Pancreas (tissue), 10 donors: ENCODE results near the gene POMC. TPM values are rescaled to one million over a fixed set of nuclear protein-coding genes. Genes with fewer than 3 reads are reported as not detected.

Experiments used
- ATAC-seq, 4 donors: fragments of 200-7000 bp; cut with Tn5 transposase; one replicate each; pipeline versions ENCODE4 v1.8.0 to v1.9.1; 2020; ENCODE audit warnings: mild to moderate bottlenecking in 4 of 4, moderate library complexity in 4 of 4
- DNase-seq, 6 donors: peaks; one replicate each; pipeline ENCODE4 v3.0.0-alpha.2; 2020
- FAIRE-seq: peaks from 2 replicates; lab custom pipeline; 2012; peaks lifted over from hg19 to GRCh38; lab: Jason Lieb, UNC
- H3K27ac ChIP-seq, 4 donors: fragments of 200-600 bp; sonication (generic); 1 replicate in 3 of 4; 2 replicates in 1 of 4; pipeline versions ENCODE4 v1.5.0 to v1.8.0; 2020
- H3K27me3 ChIP-seq, 4 donors: fragments of 200-600 bp; one replicate each; pipeline ENCODE4 v1.8.0; 2021
- H3K36me3 ChIP-seq, 3 donors: fragments of 200-600 bp; sonication (generic) in 1 of 3; one replicate each; pipeline versions ENCODE4 v1.5.0 to v1.8.0; 2020 to 2021
- H3K4me1 ChIP-seq, 3 donors: fragments of 200-600 bp; one replicate each; pipeline ENCODE4 v1.8.0; 2021
- H3K4me3 ChIP-seq, 4 donors: fragments of 200-600 bp; sonication (generic) in 2 of 4; one replicate each; pipeline versions ENCODE4 v1.5.0 to v1.8.0; 2020 to 2021
- H3K9me3 ChIP-seq, 4 donors: fragments of 200-600 bp; one replicate each; pipeline ENCODE4 v1.8.0; 2021
- WGBS, 2 donors: extraction: QIAGEN DNeasy Blood & Tissue Kit; methylation state at CpG; one replicate each; pipeline ENCODE4 v1.1.7; 2013; 5-methylcytosine and 5-hydroxymethylcytosine counted together
- intact Hi-C, 3 donors: fragments of 100-400 bp; cut with DNase I; formaldehyde crosslinking; loops; one replicate each; pipeline versions ENCODE4 v1.11.1 to v1.14.2; 2022
- polyA plus RNA-seq, 2 donors: library from polyadenylated mRNA; stranded (reverse); fragments of 200-250 nt; gene quantifications; one replicate each; pipeline ENCODE4 v1.2.3, GENCODE V29; 2013
- total RNA-seq, 6 donors: library from RNA; stranded (reverse); fragmentation: NEBNext Ultra II Directional in 4 of 6; extraction: Animal tissue kit (Norgen Biotek cat#: 25700) in 4 of 6; gene quantifications; one replicate each; pipeline versions ENCODE4 v1.2.1 to v1.2.4, GENCODE V29; 2021 to 2023
- TF ChIP-seq, protein P1 (sequence below), 4 donors: fragments of 200-600 bp; sonication (generic) in 3 of 4; IDR thresholded peaks; one replicate each; pipeline versions ENCODE4 v1.5.0 to v1.8.0; 2021; ENCODE audit warnings: antibody characterized with exemption in 4 of 4
- donor health status: healthy with polysubstance abuse.
- donor health status: DM: no; HTN: no; CAD: no; lungs with moderate emphysema.
- donor health status: DM: no; HTN: no; CAD: no.
- donor health status: control.
- donor health status: control.
- donor health status: Bipolar disorder and iron deficiency.
- donor health status: DM: yes; HTN: yes; CAD: no.
- donor health status: DM: no; HTN: no; CAD: no.
- donor health status: DM: no; HTN: no; CAD: no.
- donor health status: DM: yes; HTN: yes; CAD: no.

POMC gene
- total and polyA plus RNA-seq, 8 donors: 2.4 to 13.5 (median 6.3) TPM

DNA sequence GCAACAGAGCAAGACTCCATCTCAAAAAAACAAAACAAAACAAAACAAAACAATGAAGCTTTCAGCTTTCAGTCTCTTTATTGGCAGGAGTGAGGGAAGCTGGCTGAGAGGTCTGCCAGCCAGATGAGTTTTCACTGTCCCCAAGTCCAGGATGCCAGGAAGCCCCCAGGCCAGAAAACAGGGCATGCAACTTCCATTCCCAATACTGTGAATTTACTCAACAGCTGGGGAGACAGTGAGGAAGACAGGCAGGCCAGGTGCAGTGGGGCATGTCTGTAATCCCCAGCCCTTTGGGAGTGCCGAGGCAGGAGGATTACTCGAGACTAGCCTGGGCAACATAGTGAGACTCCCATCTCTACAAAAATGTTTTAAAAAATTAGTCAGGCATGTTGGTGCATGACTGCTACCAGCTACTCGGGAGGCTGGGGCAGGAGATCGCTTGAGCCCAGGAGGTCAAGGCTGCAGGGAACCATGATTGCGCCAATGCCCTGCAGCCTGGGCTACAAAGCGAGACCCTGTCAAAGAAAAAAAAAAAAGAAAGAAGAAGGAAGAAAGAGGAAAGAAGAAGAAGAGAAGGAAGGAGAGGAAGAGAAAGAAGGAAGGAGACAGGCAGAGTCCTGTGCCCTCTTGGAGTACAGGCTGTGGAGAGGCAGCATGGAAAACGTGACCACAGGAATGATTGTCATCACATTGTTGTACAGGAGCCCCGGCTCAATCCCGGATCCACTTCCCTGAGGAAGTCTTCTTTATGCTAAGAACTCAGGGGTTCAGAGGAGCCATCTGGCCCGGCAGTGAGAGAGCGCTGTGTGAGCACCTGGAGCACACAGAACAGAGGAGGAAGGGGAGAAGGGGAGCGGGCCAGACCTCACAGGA is 29.2 kb upstream of the POMC start:
- Histone ChIP-seq H3K9me3 (no peaks in the 10 kb centered on the region), H3K27ac (peak overlapping the region; percentile 28 to 65 (median 56)), H3K4me1 (peaks cover 3 to 9% (median 9%) of the 10 kb centered on the region in 3 donors), H3K36me3 (no peaks in the 10 kb centered on the region), H3K4me3 (no peak overlapping the region), H3K27me3 (no peaks in the 10 kb centered on the region)
- WGBS, 2 donors: 58 to 65% methylated on average over 12 of the region's 12 CpGs
- FAIRE-seq: no peak
- intact Hi-C loops: no loop called here
- DNase-seq: peak in 2 of 6 donors; percentile 22 to 35
- ATAC-seq: no peak
- TF ChIP-seq, protein P1, sequence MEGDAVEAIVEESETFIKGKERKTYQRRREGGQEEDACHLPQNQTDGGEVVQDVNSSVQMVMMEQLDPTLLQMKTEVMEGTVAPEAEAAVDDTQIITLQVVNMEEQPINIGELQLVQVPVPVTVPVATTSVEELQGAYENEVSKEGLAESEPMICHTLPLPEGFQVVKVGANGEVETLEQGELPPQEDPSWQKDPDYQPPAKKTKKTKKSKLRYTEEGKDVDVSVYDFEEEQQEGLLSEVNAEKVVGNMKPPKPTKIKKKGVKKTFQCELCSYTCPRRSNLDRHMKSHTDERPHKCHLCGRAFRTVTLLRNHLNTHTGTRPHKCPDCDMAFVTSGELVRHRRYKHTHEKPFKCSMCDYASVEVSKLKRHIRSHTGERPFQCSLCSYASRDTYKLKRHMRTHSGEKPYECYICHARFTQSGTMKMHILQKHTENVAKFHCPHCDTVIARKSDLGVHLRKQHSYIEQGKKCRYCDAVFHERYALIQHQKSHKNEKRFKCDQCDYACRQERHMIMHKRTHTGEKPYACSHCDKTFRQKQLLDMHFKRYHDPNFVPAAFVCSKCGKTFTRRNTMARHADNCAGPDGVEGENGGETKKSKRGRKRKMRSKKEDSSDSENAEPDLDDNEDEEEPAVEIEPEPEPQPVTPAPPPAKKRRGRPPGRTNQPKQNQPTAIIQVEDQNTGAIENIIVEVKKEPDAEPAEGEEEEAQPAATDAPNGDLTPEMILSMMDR (IDR thresholded peaks at IDR 0.05): no peak

DNA sequence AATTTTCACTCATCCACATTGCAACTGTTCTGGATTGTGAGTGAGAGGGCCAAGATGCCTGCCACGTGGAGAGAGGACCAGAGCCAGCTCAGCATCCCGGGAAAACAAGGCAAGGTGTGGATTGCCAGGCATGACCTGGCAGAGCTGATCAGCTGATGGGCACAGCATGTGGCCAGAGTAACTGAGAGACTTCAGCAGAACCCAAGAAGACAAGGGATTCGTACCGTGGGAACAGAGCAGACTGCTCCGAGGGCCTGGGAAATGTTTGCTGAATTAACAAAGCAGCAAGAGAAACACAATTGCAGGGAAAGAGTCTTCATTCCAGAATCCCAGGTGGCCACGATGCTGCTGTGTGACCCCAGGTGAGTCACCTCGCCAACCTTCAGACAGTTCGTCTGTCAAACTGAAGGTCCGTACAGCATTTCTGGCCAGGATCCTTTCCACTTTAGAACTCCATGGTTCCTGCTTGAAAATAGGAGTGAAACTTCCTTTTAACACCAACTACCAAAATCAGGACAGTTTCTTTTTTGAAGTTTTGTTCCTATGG is 26.3 kb upstream of the POMC start:
- Histone ChIP-seq H3K4me3 (no peak overlapping the region), H3K36me3 (no peaks in the 10 kb centered on the region), H3K9me3 (no peaks in the 10 kb centered on the region), H3K27me3 (no peaks in the 10 kb centered on the region), H3K4me1 (peaks cover 3 to 9% (median 9%) of the 10 kb centered on the region in 3 donors), H3K27ac (peak overlapping the region in 1 of 4 donors; percentile 37)
- peak; percentile 65 to 80 (median 72) for ATAC-seq
- TF ChIP-seq, protein P1 (IDR thresholded peaks at IDR 0.05): no peak
- DNase-seq: peak; percentile 30 to 82 (median 57)
- FAIRE-seq: no peak
- WGBS, 2 donors: 41 to 47% methylated on average over 9 of the region's 9 CpGs
- intact Hi-C loops: no loop called here

GRCh38 chr2:25190536-25190935 is 22.2 kb upstream of the POMC start:
- 50 to 57% methylated on average over 5 of the region's 5 CpGs for WGBS, 2 donors
- FAIRE-seq (no peak), DNase-seq (no peak), ATAC-seq (no peak)
- H3K4me3 ChIP-seq: no peak overlapping the region
- no peaks in the 10 kb centered on the region for H3K9me3 ChIP-seq
- intact Hi-C loops: no loop called here
- H3K27me3 ChIP-seq: no peaks in the 10 kb centered on the region
- no peaks in the 10 kb centered on the region for H3K36me3 ChIP-seq
- TF ChIP-seq, protein P1 (IDR thresholded peaks at IDR 0.05): no peak
- H3K27ac ChIP-seq: no peak overlapping the region
- peaks cover 0 to 9% (median 6%) of the 10 kb centered on the region in 3 donors for H3K4me1 ChIP-seq

GRCh38 chr2:25188405-25188804 is 20.0 kb upstream of the POMC start:
- Histone ChIP-seq H3K27ac (no peak overlapping the region), H3K4me3 (no peak overlapping the region), H3K36me3 (no peaks in the 10 kb centered on the region), H3K4me1 (peaks cover 0 to 14% (median 5%) of the 10 kb centered on the region in 3 donors), H3K9me3 (no peaks in the 10 kb centered on the region), H3K27me3 (no peaks in the 10 kb centered on the region)
- 81 to 87% methylated on average over 4 of the region's 4 CpGs for WGBS, 2 donors
- DNase-seq (no peak), ATAC-seq (no peak), FAIRE-seq (no peak)
- TF ChIP-seq, protein P1 (IDR thresholded peaks at IDR 0.05): no peak
- intact Hi-C loops: no loop called here
